SK-N-DZ (cell line): ENCODE results near the gene USP25. TPM values are rescaled to one million over a fixed set of nuclear protein-coding genes. Genes with fewer than 3 reads are reported as not detected.
A peak's percentile ranks its signal among the peaks of the same experiment; 100 is the strongest.

Experiments
- DNase-seq: peaks from one replicate; pipeline ENCODE4 v3.0.0-alpha.2; 2015; ENCODE audit warnings: low spot score
- polyA plus RNA-seq, 2 experiments: library from polyadenylated mRNA; depleted of rRNA; stranded (reverse); fragments of >200 nt; gene quantifications; 2 replicates each; pipeline ENCODE4 v1.2.3, GENCODE V29; 2014

Gene USP25
- 8.0 and 10.0 TPM in 2 replicates for polyA plus RNA-seq (2014; cell fraction: cytosol; rRNA removed)
- 10.7 and 10.9 TPM in 2 replicates for polyA plus RNA-seq (2014; cell fraction: nucleus; rRNA removed)

GRCh38 chr21:15729674-15730483 is at the start of gene USP25:
TSS of gene USP25 (plus strand) at chr21:15729982. CDS start at chr21:15730394, 412 bp downstream.
- peak; percentile 75 for DNase-seq

GRCh38 chr21:15682186-15682895 is 47.4 kb upstream of the USP25 start:
- DNase-seq, result no peak

GRCh38 chr21:15682977-15683376 is 46.8 kb upstream of the USP25 start:
- no peak for DNase-seq

- no peak for DNase-seq
Observed at GRCh38 chr21:15686506-15686905, 43.3 kb upstream of the USP25 start.

GRCh38 chr21:15687208-15687607 is 42.6 kb upstream of the USP25 start:
- DNase-seq, result no peak

- no peak for DNase-seq
Observed at GRCh38 chr21:15688016-15688415, 41.8 kb upstream of the USP25 start.

GRCh38 chr21:15688809-15689208 is 41.0 kb upstream of the USP25 start:
- no peak for DNase-seq

- DNase-seq, result no peak
Observed at GRCh38 chr21:15692711-15693110, 37.1 kb upstream of the USP25 start.

- no peak for DNase-seq
Observed at GRCh38 chr21:15695241-15695640, 34.5 kb upstream of the USP25 start.

GRCh38 chr21:15701830-15702229 is 28.0 kb upstream of the USP25 start:
- no peak for DNase-seq

- no peak for DNase-seq
Observed at GRCh38 chr21:15703932-15704331, 25.9 kb upstream of the USP25 start.

- no peak for DNase-seq
Observed at GRCh38 chr21:15706696-15707095, 23.1 kb upstream of the USP25 start.

- no peak for DNase-seq
Observed at GRCh38 chr21:15713412-15713811, 16.4 kb upstream of the USP25 start.

GRCh38 chr21:15718711-15719110 is 11.1 kb upstream of the USP25 start:
- no peak for DNase-seq

- no peak for DNase-seq
Observed at GRCh38 chr21:15719976-15720375, 9.8 kb upstream of the USP25 start.

GRCh38 chr21:15722591-15723324 is 7.0 kb upstream of the USP25 start:
- DNase-seq, result no peak

- DNase-seq, result peak; percentile 18
Observed at GRCh38 chr21:15725949-15726348, 3.8 kb upstream of the USP25 start.

GRCh38 chr21:15728046-15728445 is 1.7 kb upstream of the USP25 start:
- DNase-seq, result no peak

GRCh38 chr21:15729346-15729673 is 472 bp upstream of the USP25 start:
- DNase-seq, result no peak

- peak; percentile 14 for DNase-seq
Observed at GRCh38 chr21:15730484-15731242, 881 bp downstream of the USP25 start.

GRCh38 chr21:15731243-15731613 is 1.4 kb downstream of the USP25 start:
- DNase-seq, result no peak
